ENCODE results near the gene FZD2.

GRCh38 chr17:44584443-44584842 is 27.2 kb downstream of the FZD2 start:
- TF ChIP-seq, protein P1, sequence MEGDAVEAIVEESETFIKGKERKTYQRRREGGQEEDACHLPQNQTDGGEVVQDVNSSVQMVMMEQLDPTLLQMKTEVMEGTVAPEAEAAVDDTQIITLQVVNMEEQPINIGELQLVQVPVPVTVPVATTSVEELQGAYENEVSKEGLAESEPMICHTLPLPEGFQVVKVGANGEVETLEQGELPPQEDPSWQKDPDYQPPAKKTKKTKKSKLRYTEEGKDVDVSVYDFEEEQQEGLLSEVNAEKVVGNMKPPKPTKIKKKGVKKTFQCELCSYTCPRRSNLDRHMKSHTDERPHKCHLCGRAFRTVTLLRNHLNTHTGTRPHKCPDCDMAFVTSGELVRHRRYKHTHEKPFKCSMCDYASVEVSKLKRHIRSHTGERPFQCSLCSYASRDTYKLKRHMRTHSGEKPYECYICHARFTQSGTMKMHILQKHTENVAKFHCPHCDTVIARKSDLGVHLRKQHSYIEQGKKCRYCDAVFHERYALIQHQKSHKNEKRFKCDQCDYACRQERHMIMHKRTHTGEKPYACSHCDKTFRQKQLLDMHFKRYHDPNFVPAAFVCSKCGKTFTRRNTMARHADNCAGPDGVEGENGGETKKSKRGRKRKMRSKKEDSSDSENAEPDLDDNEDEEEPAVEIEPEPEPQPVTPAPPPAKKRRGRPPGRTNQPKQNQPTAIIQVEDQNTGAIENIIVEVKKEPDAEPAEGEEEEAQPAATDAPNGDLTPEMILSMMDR (conservative IDR thresholded peaks at IDR 0.05; ENCODE audit: low read depth, low read length): no peak
- TF ChIP-seq EZH2 (IDR thresholded peaks at IDR 0.05; ENCODE audit: borderline replicate concordance, low read depth, low read length, poor library complexity, severe bottlenecking): no peak
